NCI-H146 (cell line): ENCODE data around the gene RNF43.

Experiments used
- DNase-seq: peaks from one replicate; lab custom pipeline; 2025; lab: John Stamatoyannopoulos, UW

RNF43 gene

DNA sequence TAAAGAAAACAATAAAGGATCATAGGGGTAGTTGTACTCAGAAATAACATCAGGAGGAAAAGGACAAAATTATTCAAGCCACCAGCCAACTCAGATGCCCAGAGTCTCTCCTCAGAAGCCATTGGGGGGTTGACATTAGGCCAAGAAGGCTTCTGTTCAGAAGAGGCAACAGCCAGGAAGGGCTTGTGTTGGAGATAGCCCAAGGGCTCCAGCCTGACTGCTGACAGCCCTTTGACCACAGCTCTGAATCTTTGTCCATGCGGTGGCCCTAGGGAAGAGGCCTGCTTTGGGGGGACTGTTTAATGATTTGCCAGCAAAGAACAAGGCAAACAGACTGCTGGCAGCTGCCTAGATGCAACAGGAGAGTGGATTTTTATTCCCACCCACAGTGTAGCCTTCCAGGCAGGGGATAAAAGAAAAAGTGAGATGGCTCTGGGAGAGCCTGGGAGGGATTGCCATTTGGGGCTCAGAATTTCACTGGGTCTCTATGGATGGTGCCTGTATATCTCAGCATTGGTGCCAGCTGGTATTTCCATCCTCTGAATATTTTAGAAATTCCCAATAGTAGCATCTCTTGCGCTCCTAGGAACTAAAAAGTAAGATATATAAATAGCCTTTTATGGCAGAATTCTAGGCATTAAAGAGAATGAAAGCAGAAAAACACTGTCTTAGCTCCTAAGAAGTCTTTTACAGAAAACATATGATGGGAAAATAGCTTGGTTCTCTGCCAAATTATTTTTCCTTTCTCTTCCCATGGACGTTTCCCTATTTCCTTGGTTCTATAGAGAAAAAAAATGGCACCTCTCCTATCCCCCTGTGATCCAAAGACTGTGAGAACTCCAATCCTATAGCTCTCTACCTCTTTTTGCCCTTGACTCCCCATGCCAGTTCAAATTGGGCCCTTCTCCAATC lies 36.0 kb downstream of the RNF43 start:
- no peak for DNase-seq

DNA sequence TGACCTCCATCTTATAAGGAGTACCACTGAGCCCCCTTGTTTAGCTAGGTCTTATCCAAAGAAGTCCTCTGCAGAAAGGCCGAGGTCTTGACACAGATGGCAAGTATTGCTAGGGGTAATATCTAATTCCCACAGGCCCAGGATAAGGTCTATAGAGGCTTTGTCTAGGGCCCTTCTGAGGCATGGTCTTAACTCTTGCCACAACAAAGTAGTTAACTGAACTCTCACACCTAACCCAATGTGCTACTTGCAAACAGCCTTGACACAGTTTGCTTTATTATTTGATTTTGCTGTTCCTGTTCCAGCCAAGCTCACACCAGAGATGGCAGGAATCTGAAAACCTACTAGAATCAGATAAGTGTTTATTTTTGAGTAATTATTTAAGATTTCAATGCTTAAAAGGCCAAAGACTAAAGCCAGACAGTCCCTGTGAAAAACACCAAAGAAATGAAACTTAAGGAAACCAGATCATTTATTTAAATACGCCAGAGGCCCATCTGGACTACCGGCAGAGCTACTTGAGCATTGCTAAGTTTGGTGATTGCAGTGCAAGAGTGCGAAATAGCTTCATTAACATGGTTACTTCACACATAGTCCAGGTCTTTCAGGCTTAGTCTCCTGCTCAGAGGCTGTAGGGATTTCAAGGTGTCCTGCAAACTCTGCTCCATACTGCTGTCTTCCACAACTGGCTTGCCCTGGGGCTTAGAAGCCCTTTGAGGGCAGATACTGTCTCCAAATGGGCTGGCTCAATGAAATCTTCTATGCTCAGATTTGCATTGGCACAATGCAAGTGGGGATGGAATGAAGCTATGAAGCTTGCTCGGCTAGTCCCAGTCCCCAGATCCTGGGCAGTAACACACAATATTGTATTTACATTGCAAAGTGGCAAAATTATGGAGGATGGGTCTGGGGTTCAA lies 36.9 kb downstream of the RNF43 start:
- no peak for DNase-seq

DNA sequence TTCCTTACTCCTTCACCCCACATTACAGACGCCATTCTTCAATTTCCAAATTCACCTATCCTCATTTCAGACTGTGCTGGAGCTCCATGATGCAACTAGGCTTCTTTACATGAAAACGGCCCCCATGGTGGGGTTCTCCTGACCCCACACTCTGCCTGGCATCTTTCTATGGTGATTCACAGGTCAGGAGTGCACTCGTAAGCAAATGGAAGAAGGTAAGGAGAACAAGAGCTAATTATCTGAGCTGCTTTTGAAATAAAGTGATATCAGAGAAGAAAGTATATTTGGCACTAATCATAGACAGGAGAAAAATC lies 37.9 kb downstream of the RNF43 start:
- DNase-seq, result no peak

DNA sequence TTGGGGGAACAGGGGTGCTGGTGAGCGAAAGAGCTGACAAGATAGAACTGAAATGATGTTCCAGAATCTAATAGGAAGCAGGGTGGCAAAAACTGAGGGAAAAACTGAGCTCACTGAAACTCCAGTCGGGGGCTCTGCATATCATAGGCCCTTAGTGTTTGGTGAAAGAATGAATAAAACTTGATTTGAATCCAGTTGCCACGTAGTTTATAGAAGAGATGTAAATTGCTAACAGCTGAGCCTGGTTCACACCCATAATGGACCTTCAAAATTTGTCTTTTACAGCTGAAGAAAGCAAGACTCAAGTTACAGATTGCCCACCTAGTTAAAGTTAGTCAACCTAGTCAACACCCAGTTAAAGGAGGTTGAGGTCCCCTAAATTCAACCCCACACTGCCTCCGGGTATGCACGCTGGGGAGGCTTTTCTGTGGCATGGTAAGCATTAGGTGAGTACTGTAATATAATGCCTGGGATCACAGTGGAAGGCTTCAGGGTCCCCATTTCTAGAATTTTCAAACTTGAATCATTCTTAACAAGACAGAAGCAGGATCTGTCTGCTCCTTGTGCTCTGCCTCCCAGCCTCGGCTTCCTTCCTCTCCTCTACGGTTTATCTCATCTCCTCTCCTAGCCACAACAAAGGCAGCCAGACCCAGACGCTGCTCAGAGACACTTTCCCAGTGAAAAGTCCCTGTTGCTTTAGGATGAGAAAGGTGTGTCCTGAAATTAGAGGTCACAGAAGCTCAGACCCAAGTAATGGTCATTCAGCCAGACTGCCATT lies 38.4 kb downstream of the RNF43 start:
- no peak for DNase-seq

DNA sequence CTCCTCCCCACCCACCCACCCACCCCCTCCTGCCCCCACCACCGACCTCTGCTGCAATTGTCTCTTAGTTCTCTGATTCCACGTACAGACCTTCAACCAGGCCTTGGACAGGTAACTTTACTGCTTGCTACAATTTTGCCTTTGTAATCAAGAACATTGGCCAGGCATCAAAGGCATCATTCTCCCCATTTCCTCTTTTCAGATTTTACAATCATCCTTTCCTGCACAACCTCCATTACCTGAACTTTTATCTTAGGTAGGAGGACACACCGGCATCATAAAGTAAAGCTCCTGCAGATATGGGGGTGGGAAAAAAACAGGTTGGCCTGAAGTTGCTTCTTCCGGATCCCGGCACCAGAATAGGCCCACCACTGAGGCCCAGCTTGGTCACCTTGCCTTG lies 39.7 kb downstream of the RNF43 start:
- DNase-seq, result no peak

DNA sequence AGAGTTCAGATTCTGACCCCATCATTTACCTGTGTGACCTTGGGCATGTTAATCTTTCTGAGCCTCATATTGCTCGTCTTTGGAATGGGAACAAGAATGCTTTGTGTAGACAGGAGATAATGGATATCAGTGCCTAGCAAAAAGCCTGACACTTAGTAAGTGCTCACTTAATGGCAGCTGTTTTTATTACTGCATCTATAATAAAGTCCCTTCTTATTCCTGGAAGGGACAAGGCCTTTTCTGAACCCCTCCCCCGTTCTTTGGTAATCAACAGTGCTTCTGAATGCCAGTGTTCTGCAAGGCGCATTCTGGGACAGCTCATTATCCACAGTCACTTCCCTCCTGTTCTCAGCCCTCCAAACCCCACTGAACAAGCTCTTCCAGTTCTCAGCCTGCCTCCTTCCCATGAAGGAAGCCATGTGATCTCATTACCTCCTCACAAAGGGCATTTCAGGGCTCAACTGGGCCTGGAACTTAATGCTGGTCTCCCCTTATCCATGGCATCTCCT lies 40.2 kb downstream of the RNF43 start:
- no peak for DNase-seq

DNA sequence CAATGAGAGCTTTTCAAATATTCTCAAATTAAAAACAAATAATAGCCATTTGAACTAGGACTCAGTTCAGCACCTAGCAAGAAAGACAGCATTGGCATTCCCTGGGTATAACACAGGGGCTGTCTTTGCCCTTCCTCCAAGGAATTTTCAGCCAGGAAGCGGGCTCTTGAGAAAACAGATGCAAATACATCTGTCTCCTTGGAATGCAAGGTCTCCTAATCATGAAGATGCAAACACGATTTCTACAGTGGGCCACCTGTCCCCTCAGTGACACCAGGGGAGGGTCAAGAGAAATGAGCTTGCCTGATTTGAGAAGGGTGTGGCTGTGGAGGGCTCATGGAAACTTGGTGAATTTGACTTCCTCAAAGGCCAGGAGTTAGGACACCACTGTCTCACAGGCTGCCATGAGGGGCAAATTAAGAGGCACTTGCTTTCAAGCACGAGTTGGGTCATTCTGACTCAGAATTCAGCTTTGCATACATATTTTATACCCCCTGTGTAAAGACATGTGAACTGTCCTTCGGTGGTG lies 40.8 kb downstream of the RNF43 start:
- no peak for DNase-seq

DNA sequence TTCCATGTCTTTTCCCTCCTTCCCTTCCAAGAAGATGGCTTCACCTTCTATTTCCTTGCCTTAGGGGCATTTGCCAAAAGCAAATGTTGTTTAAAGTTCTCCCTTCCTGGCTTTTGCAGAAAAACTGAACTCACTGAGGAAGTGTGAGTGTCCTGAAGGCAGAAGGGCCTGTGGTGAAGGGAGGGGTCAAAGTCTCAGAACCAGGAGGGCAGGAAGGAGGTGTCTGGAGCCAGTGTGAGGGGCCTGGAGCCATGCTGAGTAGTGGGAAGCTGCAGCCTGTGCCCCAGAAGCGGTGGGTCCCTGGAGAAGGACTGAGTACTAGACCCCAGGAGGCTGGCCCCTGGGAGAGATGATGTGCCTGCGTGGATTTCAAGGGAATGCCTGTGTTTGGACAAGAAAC lies 41.5 kb downstream of the RNF43 start:
- DNase-seq, result no peak

DNA sequence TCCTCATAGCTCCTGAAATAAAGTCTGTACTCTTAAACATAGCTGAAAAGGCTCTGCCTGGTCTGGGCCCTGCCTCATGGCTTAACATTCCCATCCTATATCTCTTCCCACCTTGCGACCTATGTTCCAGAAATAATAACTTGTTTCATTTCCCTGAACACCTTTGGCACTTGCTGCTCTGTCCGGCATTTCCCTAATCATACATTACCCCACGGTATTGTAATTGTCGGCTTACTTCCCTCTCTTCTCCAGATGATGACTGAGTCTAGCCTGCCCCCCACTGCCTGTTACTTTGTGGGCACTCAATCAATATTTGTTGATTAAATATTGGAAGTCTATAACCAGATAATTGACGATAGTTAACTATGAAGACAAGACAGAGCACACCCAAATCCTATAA lies 42.1 kb downstream of the RNF43 start:
- peak; percentile 6 for DNase-seq

DNA sequence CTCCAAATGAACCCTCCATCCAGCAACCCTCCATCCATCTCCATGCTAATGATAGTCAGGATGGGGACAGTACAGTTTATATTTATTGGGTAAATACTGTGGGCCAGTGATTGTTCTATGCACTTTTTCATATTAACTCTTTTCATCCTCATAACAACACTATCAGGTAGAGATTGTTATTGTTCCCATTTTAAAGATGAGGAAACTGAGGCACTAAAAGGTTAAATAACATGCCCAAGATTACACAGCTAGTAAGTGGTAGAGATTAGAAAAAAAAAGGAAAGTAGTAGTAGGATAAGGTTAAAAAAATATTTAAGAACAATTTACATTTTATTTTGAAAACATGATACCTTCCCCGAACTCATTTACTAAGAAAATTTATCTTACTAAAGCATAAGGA lies 43.4 kb downstream of the RNF43 start:
- no peak for DNase-seq

DNA sequence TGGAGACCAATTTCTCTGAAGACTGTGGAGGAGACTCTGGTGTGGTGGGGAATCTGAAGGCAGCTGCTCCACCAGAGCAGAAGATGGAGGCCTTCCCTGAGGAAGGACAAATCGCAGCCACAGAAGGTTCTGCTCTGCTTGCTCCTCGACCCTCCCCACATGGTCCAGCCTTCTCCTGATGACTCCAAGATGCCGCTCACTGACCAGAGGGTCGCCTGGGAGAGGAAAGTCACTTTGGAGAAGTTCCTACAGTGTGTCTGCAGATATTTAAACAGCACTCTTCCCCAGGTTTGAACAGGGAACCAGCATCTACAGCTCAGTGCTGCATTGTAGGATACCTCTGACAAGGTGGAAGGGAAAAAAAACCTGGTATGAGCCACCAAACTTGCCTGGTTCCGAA lies 44.3 kb downstream of the RNF43 start:
- DNase-seq, result no peak

DNA sequence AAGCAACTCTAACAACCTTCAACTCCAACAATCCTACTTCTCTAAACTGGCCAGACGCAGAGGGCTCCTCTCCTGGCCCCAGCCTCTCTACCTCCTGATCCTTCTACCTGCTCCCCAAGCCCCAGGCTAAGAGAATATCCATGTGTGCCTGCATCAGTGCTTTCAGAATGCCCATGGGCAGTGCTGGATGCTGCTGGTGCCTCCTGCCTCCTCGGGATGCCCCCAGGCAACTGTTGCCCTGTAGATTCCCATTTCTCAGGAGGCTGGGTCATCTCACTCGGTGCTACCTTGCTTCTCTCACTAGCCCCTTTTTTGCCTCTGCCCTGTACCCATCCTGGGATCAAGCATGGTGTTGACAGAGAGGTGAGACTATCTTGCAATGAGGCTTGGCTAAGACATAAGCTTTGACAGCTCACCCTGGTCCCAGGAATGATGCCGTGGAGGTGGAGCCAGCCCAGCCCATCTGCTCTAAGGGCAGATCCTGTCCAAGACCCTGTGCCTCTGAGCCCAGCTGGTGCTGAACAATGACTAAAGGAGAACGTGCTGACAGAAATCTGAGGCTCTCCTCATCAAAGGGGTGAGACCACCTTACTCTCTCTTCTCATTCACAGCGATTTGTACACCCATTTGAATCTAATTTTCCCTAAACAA lies 45.9 kb downstream of the RNF43 start:
- DNase-seq, result no peak

DNA sequence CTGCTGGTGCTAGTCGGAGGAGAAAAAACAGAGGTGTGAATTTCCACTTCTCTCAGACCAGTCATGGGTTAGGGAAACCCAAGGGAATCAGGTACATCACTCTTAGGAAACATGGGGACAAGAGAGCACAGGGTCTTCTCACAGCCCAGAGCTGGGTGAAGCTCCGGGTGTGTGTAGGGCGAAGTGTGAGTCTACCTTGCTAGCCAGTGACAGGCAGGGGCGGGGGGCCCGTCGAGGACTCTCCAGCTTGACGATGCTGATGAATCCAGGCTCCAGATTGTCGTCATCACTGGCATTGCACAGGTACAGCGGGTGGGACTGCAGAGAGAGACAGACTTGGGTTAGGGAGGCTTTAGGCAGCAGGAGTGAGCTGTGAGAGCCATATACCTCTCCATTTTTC lies 46.6 kb downstream of the RNF43 start:
- no peak for DNase-seq

DNA sequence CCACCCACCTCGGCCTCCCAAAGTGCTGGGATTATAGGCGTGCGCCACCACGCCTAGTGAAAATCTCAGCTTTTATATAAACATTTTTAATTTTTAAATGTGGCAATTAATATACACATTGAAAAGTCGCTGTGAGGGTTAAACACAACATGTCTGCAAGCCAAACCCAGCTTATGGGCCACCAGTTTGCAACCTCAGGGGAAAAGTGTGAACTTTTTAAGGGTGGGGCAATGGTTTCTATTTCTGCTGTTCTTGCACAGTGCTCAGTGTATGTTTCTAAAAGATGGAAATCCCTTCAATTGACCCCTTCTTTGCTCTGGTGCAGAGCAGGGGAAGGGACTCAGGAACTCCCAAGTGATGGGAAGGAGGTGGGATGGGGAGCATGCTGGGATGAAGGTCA lies 47.0 kb downstream of the RNF43 start:
- no peak for DNase-seq

DNA sequence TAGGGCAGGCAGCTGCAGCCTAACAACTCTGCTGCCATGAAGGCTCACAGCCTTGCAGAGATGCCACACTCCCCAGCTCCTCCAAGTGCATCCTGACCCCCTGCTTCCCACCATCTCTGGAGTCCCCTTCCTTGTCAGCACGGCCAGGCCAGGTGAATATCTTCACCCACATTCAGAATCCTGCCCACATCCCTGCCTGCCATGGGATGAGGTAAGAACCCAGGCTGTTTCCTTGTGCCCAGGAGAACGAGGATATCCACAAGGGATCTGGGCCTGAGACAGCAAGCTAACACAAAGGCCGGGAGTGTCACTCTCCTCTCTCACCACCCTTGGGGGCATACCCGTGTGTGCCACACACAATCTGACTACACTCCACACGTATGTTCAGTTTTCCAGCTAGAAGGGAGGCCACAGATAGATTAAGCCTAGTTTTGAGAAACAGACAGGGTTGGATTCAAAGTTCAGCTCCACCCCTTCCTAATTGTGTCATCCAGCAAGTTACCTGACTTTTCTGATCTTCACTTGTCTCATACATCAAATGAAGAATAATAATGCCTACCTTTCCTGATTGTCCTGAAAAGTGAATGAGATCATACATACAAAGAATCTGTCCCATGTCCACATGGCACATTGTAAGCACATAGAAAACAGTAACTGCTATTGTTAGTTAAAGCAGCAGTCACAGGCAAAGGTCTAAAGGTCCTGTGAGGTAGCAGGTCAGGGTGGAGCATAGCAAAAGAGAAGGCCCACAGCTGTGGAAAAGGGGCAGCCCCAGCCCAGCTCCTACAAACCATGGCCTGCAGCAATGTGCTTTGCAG lies 47.9 kb downstream of the RNF43 start:
- DNase-seq, result no peak

DNA sequence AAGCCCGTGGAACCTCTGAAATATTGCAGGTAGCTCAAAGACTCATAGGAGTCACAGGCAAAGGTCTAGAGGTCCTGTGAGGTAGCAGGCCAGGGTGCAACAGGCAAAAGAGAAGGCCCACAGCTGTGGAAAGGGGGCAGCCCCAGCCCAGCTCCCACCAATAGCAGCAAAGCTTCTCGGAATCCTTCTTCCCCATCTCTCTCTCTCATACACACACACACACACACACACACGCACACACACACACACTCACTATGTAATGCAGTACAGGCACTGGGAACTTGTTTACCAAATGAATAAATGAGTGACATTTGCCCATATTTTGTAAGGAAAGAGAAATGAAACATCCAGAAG lies 48.5 kb downstream of the RNF43 start:
- DNase-seq, result no peak
